ENCODE results near the gene SPAST. TPM values are rescaled to one million over a fixed set of nuclear protein-coding genes. Genes with fewer than 3 reads are reported as not detected.
"Not testable (repeated sequence)": the region's sequence is repeated elsewhere in the genome, so short reads cannot be mapped to it uniquely, and the experiment has no call there.

The SPAST gene, protein sequence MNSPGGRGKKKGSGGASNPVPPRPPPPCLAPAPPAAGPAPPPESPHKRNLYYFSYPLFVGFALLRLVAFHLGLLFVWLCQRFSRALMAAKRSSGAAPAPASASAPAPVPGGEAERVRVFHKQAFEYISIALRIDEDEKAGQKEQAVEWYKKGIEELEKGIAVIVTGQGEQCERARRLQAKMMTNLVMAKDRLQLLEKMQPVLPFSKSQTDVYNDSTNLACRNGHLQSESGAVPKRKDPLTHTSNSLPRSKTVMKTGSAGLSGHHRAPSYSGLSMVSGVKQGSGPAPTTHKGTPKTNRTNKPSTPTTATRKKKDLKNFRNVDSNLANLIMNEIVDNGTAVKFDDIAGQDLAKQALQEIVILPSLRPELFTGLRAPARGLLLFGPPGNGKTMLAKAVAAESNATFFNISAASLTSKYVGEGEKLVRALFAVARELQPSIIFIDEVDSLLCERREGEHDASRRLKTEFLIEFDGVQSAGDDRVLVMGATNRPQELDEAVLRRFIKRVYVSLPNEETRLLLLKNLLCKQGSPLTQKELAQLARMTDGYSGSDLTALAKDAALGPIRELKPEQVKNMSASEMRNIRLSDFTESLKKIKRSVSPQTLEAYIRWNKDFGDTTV
- polyA plus RNA-seq (ENCODE audit: insufficient read depth in 1 of 5, insufficient read length in 5 of 5, low replicate concordance in 1 of 5) = 10 to 100 TPM; 15.7 to 28.4 (median 24.4) TPM
- long read RNA-seq, donor 1, full-length matches to known transcripts = 3 of 8 reads
- long read RNA-seq, donor 1, partial matches to known transcripts = 5 of 8 reads
- long read RNA-seq, donor 1, other reads (novel, unspliced or antisense) = 0 of 8 reads
- long read RNA-seq, donor 2, full-length matches to known transcripts = 2 of 2 reads
- long read RNA-seq, donor 2, partial matches to known transcripts = 0 of 2 reads
- long read RNA-seq, donor 2, other reads (novel, unspliced or antisense) = 0 of 2 reads
- long read RNA-seq, donor 3, full-length matches to known transcripts = 1 of 1 reads
- long read RNA-seq, donor 3, partial matches to known transcripts = 0 of 1 reads
- long read RNA-seq, donor 3, other reads (novel, unspliced or antisense) = 0 of 1 reads
- long read RNA-seq, donor 4, full-length matches to known transcripts = 1 of 197 reads
- long read RNA-seq, donor 4, partial matches to known transcripts = 85 of 197 reads
- long read RNA-seq, donor 4, other reads (novel, unspliced or antisense) = 111 of 197 reads
- long read RNA-seq, donor 5, full-length matches to known transcripts = 2 of 2 reads
- long read RNA-seq, donor 5, partial matches to known transcripts = 0 of 2 reads
- long read RNA-seq, donor 5, other reads (novel, unspliced or antisense) = 0 of 2 reads
- long read RNA-seq, donor 6, full-length matches to known transcripts = 3 of 3 reads
- long read RNA-seq, donor 6, partial matches to known transcripts = 0 of 3 reads
- long read RNA-seq, donor 6, other reads (novel, unspliced or antisense) = 0 of 3 reads
- long read RNA-seq, donor 7, full-length matches to known transcripts = 2 of 2 reads
- long read RNA-seq, donor 7, partial matches to known transcripts = 0 of 2 reads
- long read RNA-seq, donor 7, other reads (novel, unspliced or antisense) = 0 of 2 reads
- long read RNA-seq, donor 8, full-length matches to known transcripts = 1 of 1 reads
- long read RNA-seq, donor 8, partial matches to known transcripts = 0 of 1 reads
- long read RNA-seq, donor 8, other reads (novel, unspliced or antisense) = 0 of 1 reads

DNA sequence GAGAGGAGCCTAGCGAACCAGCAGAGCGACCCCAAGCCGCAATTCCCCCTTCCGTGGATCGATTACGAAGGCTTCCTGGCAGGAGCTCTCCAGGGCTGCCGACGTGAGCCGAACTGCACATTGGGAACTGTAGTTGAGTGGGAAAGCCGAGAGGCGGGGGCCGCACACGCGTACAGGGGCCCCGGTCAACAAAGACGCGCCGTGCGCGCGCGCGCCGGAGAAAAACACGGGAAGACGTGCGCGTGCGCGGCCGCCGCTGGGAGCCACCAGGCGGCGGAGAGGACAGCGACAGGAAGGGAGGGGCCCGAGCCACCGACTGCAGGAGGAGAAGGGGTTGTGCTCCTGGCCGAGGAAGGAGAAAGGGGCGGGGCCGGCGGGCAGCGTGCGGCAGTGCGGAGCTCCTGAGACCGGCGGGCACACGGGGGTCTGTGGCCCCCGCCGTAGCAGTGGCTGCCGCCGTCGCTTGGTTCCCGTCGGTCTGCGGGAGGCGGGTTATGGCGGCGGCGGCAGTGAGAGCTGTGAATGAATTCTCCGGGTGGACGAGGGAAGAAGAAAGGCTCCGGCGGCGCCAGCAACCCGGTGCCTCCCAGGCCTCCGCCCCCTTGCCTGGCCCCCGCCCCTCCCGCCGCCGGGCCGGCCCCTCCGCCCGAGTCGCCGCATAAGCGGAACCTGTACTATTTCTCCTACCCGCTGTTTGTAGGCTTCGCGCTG, at the start of gene SPAST:
SPAST (plus strand) TSS at position 247 of the 711 bp plus-strand sequence; CDS start at position 523, 276 bp downstream.
- DNase-seq = peak; percentile 98 to 99

- DNase-seq = not testable (repeated sequence)
Observed at GRCh38 chr2:32018789-32019482, 44.4 kb upstream of the SPAST start.

DNA sequence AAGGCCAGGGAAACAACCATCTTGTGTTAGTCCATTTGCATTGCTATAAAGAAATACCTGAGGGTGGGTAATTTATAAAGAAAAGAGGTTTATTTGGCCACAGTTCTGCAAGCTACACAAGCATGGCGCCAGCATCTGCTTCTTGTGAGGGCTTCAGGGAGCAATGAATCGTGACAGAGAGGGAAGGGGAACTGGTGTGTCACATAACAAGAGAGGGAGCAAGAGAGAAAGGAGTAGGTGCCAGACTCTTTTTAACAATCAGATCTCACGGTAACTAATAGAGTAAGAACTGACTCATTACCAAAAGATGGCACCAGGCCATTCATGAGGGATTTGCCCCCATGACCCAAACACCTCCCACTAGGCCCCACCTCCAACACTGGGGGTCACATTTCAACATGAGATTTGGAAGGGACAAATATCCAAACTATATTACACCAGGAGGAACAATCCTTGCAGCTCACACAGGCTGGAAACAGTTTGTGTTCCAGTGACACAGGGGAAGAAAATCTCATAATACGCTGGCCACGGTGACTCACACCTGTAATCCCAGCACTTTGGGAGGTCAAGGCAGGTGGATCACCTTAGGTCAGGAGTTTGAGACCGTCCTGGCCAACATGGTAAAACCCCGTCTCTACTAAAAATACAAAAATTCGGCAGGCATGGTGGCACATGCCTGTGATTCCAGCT, 29.0 kb upstream of the SPAST start:
- DNase-seq = not testable (repeated sequence)

DNA sequence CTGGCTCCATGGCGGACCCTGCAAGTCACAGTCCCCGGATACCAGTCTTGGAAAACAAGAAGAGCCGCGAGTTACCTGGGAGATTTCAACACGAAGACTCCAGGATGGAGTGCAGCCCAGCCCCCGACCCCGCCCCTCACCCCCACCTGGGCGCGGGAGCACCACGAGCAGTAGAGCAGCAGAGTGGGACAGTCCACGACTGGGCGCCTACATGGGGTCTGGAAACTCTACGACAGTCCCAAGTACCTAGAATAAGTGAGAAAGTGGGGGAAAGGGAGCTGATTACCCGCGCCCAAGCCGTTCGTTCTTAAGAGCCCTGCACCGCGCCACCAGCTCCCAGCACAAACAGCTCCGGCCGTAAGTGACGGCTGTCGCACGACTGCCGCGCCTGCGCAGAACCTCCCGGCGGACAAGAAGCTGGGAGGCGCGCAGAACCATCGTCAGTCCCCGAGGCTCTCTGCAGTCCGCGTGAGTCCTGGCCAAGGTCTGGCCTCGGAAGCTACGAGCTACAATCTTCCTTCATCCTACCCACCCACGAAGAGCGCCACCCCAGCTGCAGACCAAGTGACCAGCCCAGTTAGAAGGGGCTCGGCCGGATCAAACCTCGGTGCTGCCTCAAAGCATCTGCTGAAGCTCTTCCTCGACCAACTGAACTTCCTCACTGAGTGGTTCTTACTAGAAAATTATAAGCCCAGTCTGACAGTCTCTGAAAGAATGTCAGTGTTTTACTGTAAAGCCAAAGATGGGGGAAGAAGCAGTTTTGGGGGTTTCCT, 23.7 kb upstream of the SPAST start, which contains the start of gene DPY30:
DPY30 (minus strand) TSS at position 359 of the 773 bp plus-strand sequence; CDS start at position 10, 349 bp downstream.
- peak; percentile 90 to 92 for DNase-seq

GRCh38 chr2:32043561-32043960, 19.8 kb upstream of the SPAST start:
- no peak for DNase-seq

GRCh38 chr2:32051836-32052439, 11.4 kb upstream of the SPAST start:
- DNase-seq = no peak

- DNase-seq = not testable (repeated sequence)
Observed at GRCh38 chr2:32054583-32054982, 8.8 kb upstream of the SPAST start.

GRCh38 chr2:32058130-32058529, 5.2 kb upstream of the SPAST start:
- DNase-seq = no peak

DNA sequence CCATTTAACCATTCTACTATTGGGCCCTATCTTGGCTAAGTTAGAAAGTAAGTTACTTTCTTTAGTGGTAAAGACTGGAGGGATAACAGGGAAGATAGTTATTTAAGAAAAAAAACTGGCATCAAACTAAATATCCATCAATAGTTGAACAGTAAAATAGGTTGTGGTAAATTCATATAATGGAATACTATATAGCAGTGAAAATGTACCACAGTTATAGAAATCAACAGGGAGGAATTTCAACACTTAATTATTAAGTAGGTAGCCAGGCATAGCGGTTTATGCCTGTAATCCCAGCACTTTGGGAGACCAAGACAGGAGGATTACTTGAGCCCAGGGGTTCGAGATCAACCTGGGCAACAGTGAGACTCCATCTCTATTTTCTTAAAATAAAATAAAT, 3.1 kb upstream of the SPAST start:
- no peak for DNase-seq

DNA sequence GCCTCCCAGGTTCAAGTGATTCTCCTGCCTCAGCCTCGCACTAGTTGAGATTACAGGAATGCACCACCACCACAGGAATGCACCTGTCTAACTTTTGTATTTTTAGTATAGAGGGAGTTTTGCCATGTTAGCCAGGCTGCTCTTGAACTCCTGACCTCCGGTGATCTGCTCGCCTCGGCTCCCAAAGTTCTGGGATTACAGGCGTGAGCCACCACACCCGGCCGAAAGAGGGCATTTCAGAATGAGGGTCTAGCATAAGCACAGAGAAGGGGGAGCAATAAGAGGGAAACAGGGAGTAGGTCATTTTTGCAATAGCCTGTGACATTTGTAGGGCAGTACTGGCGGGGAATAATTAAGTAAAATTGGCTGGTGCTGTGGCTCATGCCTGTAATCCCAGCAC, 1.9 kb upstream of the SPAST start:
- DNase-seq = no peak

DNA sequence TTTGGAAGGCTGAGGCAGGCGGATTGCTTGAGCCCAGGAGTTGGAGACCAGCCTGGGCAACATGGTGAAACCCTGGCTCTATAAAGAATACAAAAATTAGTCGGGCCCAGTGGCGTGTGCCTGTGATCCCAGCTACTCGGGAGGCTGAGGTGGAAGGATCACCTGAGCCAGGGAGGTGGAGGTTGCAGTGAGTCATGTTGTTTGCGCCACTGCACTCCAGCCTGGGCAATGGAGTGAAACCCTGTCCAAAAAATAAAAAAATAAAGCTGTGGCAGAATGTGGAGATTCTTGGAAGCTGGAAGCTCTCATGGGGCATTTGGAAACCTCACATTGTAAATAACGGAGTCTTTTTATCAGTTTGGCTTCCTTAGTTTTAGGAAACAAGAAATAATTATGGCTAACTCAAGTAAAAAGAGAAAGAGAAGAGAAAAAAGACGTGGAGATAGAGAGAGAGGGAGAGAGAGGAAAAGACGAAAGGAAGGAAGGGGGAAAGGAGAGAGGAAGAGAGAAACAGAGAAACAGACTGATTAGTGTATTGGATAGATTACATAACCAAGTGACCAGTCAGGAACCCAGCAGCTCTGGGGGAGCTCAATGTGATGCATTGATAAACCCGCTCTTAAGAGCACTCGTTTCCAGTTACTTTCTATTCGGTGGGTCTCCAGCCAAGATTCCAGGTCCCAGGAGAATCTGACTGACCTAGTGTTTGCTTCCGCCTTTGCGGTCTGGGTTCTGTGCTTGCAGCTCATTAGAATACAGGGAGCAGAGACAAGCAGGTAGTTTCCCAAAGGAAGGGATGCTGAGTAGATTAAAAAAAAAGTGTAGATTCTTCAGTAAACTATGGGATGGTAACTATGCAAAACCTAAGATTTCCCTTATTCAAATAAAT, 1.1 kb upstream of the SPAST start:
- DNase-seq = no peak

GRCh38 chr2:32064021-32064601, 755 bp downstream of the SPAST start:
- DNase-seq = peak in 1 of 2 donors; percentile 42

DNA sequence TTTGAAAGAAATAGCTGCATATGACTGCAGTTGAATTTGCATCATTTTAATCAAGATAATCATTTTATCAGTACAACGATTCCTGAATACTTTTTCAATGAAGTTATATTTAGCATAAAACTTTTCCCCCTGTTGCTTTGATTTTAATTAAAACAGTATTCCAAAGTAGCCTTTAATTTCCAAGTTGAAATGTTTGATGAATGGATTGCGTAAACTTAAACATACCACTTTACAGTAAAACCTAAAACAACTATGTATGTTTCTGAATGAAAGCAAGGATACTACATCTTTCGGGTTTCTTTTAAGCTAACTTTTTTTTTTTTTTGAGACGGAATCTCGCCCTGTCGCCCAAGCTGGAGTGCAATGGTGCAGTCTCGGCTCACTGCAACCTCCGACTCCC, 1.4 kb downstream of the SPAST start:
- DNase-seq = no peak

GRCh38 chr2:32067549-32067948, 4.2 kb downstream of the SPAST start:
- DNase-seq = no peak

DNA sequence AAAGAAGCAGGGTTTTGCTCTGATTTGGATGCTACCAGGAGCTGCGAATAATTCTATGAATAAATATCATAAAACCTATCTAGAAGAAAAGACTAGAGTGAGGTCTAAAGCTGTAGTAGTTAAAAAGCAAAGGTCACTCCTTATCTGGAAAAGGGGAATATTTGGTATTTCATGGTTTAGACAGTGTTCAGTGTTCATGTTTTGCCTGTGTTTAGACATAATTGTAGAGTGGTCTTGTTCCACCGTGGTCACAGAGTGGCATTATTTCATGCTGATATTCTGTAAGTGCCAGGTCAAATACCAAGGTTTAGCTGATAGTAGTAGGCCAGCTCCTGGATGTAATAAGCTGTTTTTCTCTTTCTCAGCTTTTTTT, 10.8 kb downstream of the SPAST start:
- no peak for DNase-seq

GRCh38 chr2:32095671-32096070, 32.3 kb downstream of the SPAST start:
- no peak for DNase-seq
